GM23248 (cell line): Measurements from ENCODE around the gene TANGO6. TPM values are rescaled to one million over a fixed set of nuclear protein-coding genes. Genes with fewer than 3 reads are reported as not detected.

Experiments
- DNase-seq: peaks from one replicate; pipeline ENCODE4 v3.0.0-alpha.2; 2015
- H2AFZ ChIP-seq: fragments of 200-600 bp; sonication (generic); 2 replicates; pipeline ENCODE4 v1.6.1; 2016; ENCODE audit warnings: antibody characterized with exemption
- H3F3A ChIP-seq: fragments of 200-600 bp; sonication (generic); 2 replicates; pipeline ENCODE4 v1.6.1; 2016; ENCODE audit warnings: mild to moderate bottlenecking, antibody characterized with exemption, mixed run types; ENCODE audit not compliant: insufficient read depth
- H3K27ac ChIP-seq: fragments of 200-600 bp; sonication (generic); 2 replicates; pipeline ENCODE4 v1.5.1; 2016; ENCODE audit warnings: mild to moderate bottlenecking
- H3K27me3 ChIP-seq: fragments of 200-600 bp; sonication (generic); replicated peaks from 2 replicates; pipeline ENCODE4 v1.6.1; 2016; ENCODE audit warnings: mild to moderate bottlenecking; ENCODE audit not compliant: insufficient read depth
- H3K36me3 ChIP-seq: fragments of 200-600 bp; sonication (generic); 2 replicates; pipeline ENCODE4 v1.6.1; 2016; ENCODE audit warnings: low read depth, mild to moderate bottlenecking
- H3K4me1 ChIP-seq: fragments of 200-600 bp; sonication (generic); 2 replicates; pipeline ENCODE4 v1.6.1; 2016; ENCODE audit warnings: mild to moderate bottlenecking; ENCODE audit not compliant: insufficient read depth
- H3K4me2 ChIP-seq: fragments of 200-600 bp; sonication (generic); one replicate; pipeline ENCODE4 v1.6.1; 2016; ENCODE audit warnings: mild to moderate bottlenecking; ENCODE audit not compliant: unreplicated experiment
- H3K4me3 ChIP-seq: fragments of 200-600 bp; sonication (generic); 2 replicates; pipeline ENCODE4 v1.5.1; 2016; ENCODE audit warnings: mild to moderate bottlenecking
- H3K79me2 ChIP-seq: fragments of 200-600 bp; sonication (generic); 2 replicates; pipeline ENCODE4 v1.6.1; 2016; ENCODE audit warnings: mild to moderate bottlenecking; ENCODE audit not compliant: insufficient read depth
- H3K9ac ChIP-seq: fragments of 200-600 bp; sonication (generic); 2 replicates; pipeline ENCODE4 v1.6.1; 2016; ENCODE audit warnings: mild to moderate bottlenecking
- H3K9me2 ChIP-seq: fragments of 200-600 bp; sonication (generic); 2 replicates; pipeline ENCODE4 v1.6.1; 2016; ENCODE audit warnings: mixed run types, mild to moderate bottlenecking, moderate library complexity; ENCODE audit not compliant: insufficient read depth
- H3K9me3 ChIP-seq: fragments of 200-600 bp; sonication (generic); one replicate; pipeline ENCODE4 v1.6.1; 2017; ENCODE audit warnings: low read depth
- H4K20me1 ChIP-seq: fragments of 200-600 bp; sonication (generic); 2 replicates; pipeline ENCODE4 v1.6.0; 2016; ENCODE audit not compliant: insufficient read depth
- EZH2 ChIP-seq: fragments of 200-600 bp; sonication (generic); IDR thresholded peaks from 2 replicates; pipeline ENCODE4 v1.6.1; 2018; ENCODE audit warnings: antibody characterized with exemption, mild to moderate bottlenecking; ENCODE audit not compliant: insufficient read depth, poor library complexity, severe bottlenecking
- EZH2phosphoT487 ChIP-seq: fragments of 200-600 bp; sonication (generic); IDR thresholded peaks from 2 replicates; pipeline ENCODE4 v1.6.1; 2018; ENCODE audit warnings: antibody characterized with exemption, moderate library complexity, mild to moderate bottlenecking, low read depth; ENCODE audit not compliant: insufficient read depth
- WGBS, 2 experiments: methylation state at CpG; one replicate each; pipeline ENCODE4 v1.1.6; 2015 to 2017; ENCODE audit warnings: low lambda C conversion rate in 2 of 2, low coverage in 1 of 2; ENCODE audit errors: missing lambda C conversion rate in 2 of 2; 5-methylcytosine and 5-hydroxymethylcytosine counted together
- in situ Hi-C: fragments of 300-500 bp; cut with MboI; formaldehyde crosslinking; loops from 2 replicates; pipeline ENCODE4 v1.15.0; 2020
- polyA plus RNA-seq: library from polyadenylated mRNA; unstranded; fragments of >200 nt; fragmentation: Nextera tagmentation; extraction: Ambion mirVana; gene quantifications from 2 replicates; pipeline ENCODE4 v1.2.1, GENCODE V29; 2016
- total RNA-seq: library from RNA; depleted of rRNA; stranded (reverse); fragments of >200 nt; shearing (Covaris generic); gene quantifications from 2 replicates; pipeline ENCODE4 v1.2.3, GENCODE V29; 2014

Gene TANGO6
- total and polyA plus RNA-seq, 2 experiments from 2014 or later: 7.8 to 12.8 TPM

GRCh38 chr16:68889508-68890150 is 46.3 kb downstream of the TANGO6 start:
- no peak for DNase-seq
- no peak overlapping the region for H3K4me2 ChIP-seq
- H4K20me1 ChIP-seq: no peaks in the 10 kb centered on the region
- no peak overlapping the region for H2AFZ ChIP-seq
- no peaks in the 10 kb centered on the region for H3F3A ChIP-seq
- no peak overlapping the region for H3K9ac ChIP-seq
- no peaks in the 10 kb centered on the region for H3K36me3 ChIP-seq
- in situ Hi-C loops: no loop called here
- H3K79me2 ChIP-seq: no peaks in the 10 kb centered on the region
- TF ChIP-seq EZH2phosphoT487 (no peak), EZH2 (no peak)
- H3K9me2 ChIP-seq: no peaks in the 10 kb centered on the region
- no peak overlapping the region for H3K4me3 ChIP-seq
- H3K4me1 ChIP-seq: no peaks in the 10 kb centered on the region
- no peaks in the 10 kb centered on the region for H3K27me3 ChIP-seq
- WGBS, 2 experiments: 97 to 99% methylated on average over 3 of the region's 3 CpGs
- H3K9me3 ChIP-seq: no peaks in the 10 kb centered on the region
- H3K27ac ChIP-seq: no peak overlapping the region

GRCh38 chr16:68892214-68892613 is 48.9 kb downstream of the TANGO6 start:
- TF ChIP-seq EZH2phosphoT487 (no peak), EZH2 (no peak)
- DNase-seq: no peak
- in situ Hi-C loops: no loop called here

GRCh38 chr16:68892898-68893297 is 49.6 kb downstream of the TANGO6 start:
- H2AFZ ChIP-seq: no peak overlapping the region
- H3F3A ChIP-seq: no peaks in the 10 kb centered on the region
- H3K4me1 ChIP-seq: no peaks in the 10 kb centered on the region
- no peaks in the 10 kb centered on the region for H3K9me3 ChIP-seq
- H3K9ac ChIP-seq: no peak overlapping the region
- H3K4me3 ChIP-seq: no peak overlapping the region
- in situ Hi-C loops: no loop called here
- H3K79me2 ChIP-seq: no peaks in the 10 kb centered on the region
- H3K27me3 ChIP-seq: no peaks in the 10 kb centered on the region
- no peaks in the 10 kb centered on the region for H3K36me3 ChIP-seq
- no peaks in the 10 kb centered on the region for H3K9me2 ChIP-seq
- WGBS, 2 experiments: 86% methylated on average over 2 of the region's 2 CpGs
- no peak for TF ChIP-seq EZH2
- no peak for TF ChIP-seq EZH2phosphoT487
- no peak for DNase-seq
- H4K20me1 ChIP-seq: no peaks in the 10 kb centered on the region
- H3K4me2 ChIP-seq: no peak overlapping the region
- no peak overlapping the region for H3K27ac ChIP-seq

More at GRCh38 chr16:68892214-68892613, 48.9 kb downstream of the TANGO6 start:
- H4K20me1 ChIP-seq: no peaks in the 10 kb centered on the region
- no peaks in the 10 kb centered on the region for H3K36me3 ChIP-seq
- no peaks in the 10 kb centered on the region for H3F3A ChIP-seq
- WGBS, 2 experiments: 81 to 91% methylated on average over 7 to 8 of the region's 8 CpGs
- no peaks in the 10 kb centered on the region for H3K27me3 ChIP-seq
- no peaks in the 10 kb centered on the region for H3K9me3 ChIP-seq
- H2AFZ ChIP-seq: no peak overlapping the region
- H3K4me2 ChIP-seq: no peak overlapping the region
- H3K79me2 ChIP-seq: no peaks in the 10 kb centered on the region
- H3K9ac ChIP-seq: no peak overlapping the region
- H3K4me1 ChIP-seq: no peaks in the 10 kb centered on the region
- H3K9me2 ChIP-seq: no peaks in the 10 kb centered on the region
- H3K4me3 ChIP-seq: no peak overlapping the region
- H3K27ac ChIP-seq: no peak overlapping the region

DNA sequence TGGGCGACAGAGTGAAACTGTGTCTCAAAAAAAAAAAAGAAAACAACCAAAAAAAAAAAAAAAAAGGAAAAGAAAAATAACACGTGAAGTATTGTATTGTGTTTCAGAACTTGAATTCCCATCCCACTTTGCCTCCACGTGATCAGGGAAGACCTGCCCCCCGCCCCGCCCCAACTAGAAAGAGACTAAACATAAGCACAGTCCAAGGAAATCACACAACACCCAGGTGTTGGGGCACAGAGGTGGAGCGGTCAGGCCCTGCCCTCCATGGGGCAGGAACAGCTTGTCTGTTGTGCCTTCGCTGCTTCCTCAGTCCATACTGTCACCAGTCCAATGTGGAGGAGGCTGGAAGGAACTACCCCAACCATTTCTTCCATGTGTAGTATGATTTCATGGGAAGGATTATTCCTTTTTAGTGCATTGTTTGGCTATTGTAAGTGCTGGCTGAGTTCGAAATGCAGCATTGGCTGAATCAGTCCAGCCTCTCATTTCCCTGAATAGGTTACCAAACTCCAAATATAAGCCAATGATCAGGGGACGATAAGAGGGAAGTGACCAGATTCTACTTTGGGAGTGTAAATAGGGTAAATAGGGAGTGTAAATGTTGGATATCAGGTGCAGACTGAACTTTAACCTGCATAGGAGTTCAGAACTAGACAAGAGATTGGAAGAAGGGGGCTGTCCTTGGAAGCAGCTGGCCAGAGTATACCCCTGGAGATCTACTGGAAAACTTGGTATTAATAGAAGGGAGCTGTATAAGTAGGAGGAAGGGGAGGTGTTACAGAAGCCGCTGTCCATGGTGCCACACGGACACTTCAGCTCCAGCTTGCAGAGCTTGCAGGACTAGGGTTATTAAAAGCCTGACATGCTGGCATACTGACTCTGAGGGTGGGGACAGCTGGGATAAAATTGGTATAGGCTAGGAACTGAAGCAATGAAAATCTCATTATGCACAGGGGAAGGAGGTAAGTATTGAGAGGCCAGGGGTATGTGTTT is 50.7 kb downstream of the TANGO6 start:
- Histone ChIP-seq H3K4me1 (no peaks in the 10 kb centered on the region), H3K27me3 (no peaks in the 10 kb centered on the region), H3K4me3 (no peak overlapping the region), H3K4me2 (no peak overlapping the region), H3K79me2 (no peaks in the 10 kb centered on the region), H4K20me1 (no peaks in the 10 kb centered on the region), H3K9me3 (no peaks in the 10 kb centered on the region), H3K27ac (no peak overlapping the region), H3K9me2 (no peaks in the 10 kb centered on the region), H3K36me3 (no peaks in the 10 kb centered on the region), H2AFZ (no peak overlapping the region), H3F3A (no peaks in the 10 kb centered on the region), H3K9ac (no peak overlapping the region)
- in situ Hi-C loops: no loop called here
- WGBS, 2 experiments: 85 to 86% methylated on average over 11 of the region's 11 CpGs
- TF ChIP-seq EZH2phosphoT487: no peak
- TF ChIP-seq EZH2: no peak
- peak; percentile 14 for DNase-seq
